ENCODE measurements around the gene PTPRO.

Gene PTPRO

DNA sequence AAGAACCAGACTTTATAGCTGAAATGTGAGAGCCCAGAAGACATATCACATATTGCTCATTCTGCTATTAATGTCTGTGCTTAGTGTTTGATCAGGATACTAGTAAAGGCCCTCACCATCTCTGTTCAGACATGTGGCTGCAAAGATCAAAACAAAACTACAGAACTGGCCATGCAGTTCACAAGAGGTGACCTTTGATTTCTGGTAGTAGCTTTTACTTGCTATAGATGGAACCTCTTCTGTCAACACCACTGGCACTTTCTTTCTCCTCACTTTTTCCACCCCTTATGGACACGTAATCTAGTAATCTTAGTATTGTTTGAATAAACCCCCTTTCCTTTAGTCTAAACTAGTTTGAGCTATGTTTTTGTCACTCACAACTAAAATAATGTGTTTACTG is 252.0 kb downstream of the PTPRO start:
- no peak for DNase-seq

DNA sequence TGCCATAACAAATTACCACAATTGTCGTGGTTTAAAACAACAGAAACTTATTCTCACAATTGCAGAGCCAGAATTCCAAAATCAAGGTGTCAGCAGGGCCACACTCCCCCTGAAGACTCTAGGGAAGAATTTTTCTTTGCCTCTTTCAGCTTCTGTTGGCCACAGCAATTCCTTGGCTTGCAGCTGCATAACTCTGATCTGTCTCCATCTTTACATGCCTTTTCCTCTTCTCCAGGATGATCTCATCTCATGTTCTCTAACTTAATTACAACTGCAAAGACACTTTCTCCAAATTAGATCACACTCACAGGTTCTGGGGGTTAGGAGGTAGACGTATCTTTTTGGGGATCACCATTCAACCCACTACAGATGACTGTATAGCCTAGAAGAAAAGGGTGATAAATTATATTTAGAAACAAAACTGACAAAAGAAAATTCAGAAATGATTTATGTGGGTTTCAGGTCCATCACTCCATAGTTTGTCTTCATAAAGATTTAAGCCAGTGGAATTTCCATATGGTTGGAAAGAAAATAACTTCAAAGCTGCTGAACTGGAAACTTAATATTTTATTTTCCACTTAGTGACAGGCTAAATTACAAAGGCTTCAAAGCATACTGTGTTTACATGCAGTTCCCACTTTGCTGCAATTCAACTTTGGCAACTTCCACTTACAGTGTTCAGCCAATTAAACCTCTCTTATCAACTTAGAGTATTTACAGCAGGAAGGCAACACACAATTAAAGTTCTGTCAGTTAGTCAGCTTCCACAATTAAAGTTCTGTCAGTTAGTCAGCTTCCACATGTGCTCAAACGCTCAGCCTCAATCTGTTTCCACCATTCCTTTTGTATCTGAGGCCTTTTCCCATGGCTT is 253.6 kb downstream of the PTPRO start:
- no peak for DNase-seq

DNA sequence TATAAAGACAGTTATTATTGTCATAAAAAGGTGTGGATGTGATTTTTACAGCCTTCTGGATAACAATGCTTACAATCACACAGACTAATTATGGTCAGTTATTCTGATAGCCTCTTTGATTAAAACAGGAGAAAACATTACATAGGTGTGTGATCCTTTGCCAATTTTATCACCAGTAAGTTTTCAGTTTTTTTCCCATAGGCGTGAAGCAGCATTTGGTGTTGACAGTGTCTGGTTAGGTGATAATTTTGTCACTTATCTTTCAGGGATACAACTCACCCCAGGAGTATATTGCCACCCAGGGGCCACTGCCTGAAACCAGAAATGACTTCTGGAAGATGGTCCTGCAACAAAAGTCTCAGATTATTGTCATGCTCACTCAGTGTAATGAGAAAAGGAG is 258.1 kb downstream of the PTPRO start:
- no peak for DNase-seq

DNA sequence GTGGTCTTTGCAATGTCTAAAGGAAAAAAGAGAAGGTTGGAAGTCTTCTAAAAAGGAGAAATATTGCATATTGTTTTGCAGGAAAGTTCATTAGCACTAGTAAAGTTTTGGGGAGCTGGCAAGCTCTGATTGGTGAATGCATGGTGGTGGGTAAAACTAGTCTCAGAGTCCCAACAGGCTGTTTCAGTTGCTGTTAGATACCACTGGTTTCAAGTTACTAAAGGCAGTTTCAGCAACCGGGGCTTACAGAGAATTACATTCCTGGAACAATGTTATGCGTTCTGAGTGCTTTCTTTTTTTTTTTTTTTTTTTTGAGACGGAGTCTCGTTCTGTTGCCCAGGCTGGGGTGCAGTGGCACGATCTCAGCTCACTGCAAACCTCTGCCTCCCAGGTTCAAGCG is 258.7 kb downstream of the PTPRO start:
- no peak for DNase-seq

DNA sequence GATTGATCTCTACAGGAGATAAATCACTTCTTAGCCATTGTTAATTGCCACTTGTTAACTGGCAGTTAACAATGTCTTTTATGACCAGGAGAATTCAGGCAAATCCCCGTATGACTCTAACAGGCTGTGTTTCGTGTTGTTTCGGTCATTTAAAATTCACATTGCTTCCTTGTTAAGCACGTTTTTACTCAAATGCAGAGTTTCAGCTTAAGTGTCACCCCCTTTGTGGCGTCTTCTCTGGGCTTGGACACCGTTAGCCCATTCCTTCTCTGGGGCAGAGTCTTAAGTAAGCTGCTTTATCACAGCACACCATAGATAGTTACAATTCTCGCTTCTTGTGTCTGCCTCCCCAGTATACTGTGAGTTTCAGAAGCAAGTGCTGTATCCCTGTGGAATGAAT is 261.5 kb downstream of the PTPRO start:
- DNase-seq: no peak

DNA sequence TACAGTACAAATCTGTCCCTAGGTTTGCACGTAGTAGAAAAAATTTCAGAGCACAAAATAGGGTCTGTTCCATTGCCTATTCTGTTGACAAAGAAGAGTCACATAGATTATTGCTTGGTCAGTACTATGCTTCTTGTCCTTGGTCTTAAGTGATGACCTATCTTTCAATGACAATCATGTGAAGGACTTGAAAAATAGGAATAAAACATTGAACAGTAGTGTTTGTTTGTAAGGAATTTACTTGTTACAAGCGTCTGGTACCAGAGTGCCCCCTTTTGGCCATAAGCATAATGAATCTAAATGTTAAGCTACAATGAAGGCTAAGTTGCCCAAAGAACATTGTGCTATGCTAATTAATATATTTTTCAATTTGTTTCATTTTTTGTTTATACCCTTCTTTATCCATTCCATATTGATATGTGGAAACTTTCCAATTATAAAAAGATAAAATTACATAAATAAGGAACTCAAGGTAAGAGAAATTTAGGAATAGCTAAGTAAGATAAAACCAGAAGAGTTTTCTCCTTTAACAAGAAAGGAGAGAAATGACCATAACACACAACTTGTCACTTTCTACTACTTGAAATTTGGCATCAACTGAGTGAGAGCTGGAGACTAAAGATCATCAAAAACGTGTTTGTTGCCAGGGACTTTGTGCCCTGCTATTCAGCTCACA is 262.2 kb downstream of the PTPRO start:
- DNase-seq: peak; percentile 61

DNA sequence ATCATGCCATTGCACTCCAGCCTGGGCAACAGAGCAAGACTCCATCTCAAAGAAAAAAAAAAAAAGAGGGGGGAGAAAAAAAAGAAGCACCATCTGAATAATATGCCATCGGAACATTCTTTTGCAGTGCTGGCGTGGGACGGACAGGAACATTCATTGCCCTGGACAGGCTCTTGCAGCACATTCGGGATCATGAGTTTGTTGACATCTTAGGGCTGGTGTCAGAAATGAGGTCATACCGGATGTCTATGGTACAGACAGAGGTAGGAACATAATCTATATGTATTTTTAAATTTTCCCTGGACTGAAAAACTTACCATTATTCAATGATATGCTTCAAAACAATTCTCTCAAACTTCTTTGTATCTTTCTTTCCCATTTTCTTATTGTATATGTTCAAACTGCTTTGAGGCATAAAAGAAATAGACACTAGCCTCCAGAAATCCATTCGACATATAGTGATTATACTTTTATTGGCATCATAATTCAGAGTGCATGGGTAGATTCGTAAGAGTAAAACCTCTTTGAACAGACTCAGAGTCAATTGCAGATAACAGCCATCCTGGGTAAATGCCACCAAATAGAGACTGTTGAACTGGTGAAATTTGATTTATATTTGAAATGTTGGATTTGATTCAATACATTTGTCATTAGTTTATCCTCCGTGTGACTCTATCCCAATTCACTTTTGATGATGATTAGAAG is 267.2 kb downstream of the PTPRO start:
- DNase-seq: no peak

DNA sequence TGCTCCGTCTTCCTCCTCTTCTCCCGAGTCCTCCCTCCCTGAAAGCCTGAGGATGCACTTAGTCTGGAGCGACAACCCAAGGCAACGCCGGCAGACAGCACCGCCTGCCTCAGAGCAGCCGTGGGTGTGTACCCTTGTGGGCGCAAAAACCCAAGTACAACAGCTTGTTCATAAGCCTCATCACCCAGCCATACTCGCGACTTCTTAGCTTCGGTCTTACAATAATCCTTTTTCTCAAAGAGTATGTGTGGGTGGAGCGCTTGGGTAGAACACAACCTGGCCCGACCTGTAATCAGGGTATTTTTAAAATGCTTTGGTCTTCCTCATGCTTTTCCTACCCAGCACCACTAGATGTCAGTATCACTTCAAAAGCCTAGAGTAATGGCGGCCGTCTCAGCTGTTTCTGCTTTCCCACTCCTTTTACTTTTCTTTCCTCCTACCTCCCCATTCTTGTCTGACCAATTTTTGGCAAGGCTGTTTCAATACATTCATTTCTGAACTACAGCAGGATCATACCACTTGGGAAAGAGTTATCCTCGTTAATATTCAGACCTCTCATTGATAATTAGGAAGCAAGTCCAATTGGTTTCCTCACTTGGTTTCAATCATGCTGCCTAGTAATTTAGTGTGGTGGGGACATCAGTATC is 268.0 kb downstream of the PTPRO start:
- DNase-seq: peak; percentile 87

DNA sequence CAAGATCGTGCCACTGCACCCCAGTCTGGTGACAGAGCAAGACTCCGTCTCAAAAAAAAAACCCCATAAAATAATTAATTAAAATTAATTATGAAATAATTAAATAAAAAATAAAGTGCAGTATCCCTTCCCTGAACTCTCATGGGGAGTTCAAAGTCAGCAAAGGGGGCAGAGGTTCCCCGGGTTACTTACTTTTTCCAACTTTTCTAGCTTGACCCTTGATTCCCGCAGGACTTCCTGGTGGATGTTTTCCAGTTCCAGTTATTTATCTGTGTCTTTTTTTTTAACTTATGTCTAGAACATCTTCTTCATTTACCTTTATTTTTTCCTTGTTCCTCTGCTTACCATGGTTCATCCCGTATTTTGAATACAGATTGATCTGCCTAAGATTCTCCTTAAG is 269.5 kb downstream of the PTPRO start:
- no peak for DNase-seq

DNA sequence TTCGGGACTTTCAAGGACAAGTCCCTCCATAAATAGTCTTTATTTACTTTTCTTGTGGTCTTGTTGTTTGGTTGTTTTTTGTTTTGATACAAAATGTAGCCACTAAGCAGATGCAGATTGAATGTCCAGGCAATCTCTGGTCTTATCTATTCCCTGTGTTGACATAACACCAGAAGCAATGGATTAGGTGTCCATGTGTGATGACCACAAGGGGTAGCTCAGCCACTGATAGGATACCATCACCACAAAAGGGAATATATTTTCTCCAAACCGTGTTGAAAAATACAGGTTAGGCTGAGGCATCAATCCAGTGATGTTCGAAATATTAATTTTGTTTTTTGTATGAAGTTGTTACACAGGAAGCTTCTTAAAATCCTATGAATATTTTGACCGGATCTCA is 270.6 kb downstream of the PTPRO start:
- DNase-seq: no peak

DNA sequence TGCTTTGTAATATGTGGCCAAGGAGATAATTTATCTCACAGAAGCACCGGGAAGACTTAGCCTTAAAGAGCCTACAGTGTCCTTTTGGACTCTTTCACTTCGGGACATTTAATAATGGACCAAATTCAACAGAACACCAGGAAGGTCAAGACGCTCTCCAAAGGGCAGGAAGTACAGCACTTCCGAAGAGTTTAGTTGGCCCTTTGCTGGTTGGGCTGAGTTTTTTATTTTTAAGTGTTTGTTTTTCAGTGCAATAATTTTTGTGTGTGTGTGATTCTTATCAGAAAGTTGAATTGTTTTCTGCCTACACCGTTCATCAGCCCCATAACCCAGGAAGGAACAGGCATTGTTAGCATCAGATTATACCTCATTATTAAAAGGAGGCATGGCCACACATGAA is 273.9 kb downstream of the PTPRO start:
- no peak for DNase-seq

DNA sequence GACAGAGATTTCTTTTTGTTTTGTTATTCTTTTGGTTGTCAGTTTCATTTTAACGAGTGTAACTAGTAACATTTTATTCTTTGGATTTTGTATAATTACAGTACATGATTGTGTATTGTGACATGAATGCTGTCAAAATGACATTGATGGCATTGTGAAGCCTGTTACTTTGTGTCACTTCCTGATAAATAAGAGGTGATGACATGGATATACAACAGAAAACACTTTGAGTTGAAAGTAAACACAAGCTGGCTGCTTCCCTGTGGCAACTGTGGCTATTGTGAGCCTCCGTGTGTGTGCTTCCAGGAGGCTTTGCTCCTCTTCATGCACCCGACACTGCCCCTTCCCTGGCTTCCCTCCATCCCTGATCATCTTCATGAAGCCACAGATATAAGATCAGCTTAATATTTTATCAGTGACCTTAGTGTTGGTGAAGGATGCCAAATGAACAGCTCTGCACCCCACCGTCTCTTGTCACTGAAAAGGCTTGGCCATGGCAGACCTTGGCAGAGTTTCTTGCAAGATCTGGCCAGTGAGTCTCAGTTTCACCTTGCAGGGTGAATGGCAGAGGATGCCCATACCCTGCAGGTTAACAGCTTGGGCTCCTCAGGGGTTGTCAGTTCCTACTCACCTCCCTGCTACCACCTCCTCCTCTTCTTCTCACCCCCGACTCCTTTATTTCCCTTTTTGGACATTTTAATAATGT is 275.0 kb downstream of the PTPRO start:
- DNase-seq: no peak

DNA sequence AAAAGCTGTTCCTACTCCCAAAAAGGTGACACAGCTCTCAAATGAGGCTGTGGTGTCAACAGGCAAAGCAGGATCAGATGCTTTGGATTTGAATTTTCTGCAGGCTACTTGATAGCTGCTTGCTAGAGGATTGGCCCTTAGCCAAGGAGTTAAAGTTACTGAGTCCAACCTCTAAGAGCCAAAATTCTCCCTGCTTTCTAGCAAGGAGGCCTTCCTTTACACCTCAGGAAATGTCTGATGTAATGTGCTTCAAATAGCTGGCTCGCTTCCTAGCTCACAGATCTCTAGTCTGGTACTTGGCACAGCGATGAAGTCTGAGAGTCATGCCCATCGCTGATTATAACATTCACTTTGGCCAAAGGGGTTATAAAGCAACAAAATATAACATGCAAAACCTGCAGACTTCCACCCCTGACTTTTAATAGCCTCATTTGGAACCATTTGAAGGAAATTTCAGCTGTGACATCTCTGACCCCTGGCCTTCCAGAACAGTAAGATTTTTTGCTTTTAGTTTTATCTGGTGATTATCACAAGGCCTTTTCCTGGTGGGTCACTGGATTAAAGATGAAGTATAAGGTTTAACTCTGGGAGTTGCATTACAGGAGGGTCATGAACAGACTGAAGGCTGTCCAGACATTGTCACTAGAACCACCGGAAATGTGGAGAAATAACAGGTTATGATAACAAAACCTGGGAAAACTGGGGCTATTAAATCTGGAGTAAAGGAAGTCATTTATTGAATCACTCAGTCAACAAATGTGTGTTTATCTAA is 277.1 kb downstream of the PTPRO start:
- DNase-seq: peak; percentile 69

DNA sequence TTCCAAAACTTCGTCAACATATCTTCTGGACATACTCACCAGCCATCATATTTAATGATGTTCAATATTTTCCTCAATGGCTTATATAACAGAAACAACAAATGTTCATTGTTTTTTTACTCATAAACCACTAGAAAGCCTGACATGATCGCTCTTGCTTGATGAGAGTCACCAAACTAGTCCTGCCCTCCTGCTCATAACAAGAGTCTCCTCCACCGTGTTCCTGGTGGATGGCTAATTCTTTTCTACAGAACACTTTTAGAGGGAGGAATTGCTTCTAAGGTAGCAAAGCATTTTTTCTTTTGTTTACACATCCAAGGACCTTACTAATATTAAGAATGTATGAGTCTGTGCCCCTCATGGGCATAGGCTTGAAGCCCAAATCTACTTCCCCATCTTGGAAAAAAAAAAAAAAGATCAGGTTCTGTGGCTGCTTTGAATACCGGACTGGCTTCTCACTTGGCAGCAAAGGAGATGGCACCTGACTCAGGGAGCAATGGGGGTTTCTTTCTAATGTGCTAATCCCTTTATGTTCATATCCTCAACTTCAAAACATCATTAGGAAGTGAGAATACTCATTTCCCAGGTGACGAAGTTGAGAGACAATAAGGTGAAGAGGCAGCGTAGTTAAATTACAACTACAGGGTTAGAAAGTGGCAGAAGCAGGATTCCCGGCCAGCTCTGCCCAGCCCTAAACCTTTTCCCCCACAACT is 278.1 kb downstream of the PTPRO start:
- DNase-seq: no peak

DNA sequence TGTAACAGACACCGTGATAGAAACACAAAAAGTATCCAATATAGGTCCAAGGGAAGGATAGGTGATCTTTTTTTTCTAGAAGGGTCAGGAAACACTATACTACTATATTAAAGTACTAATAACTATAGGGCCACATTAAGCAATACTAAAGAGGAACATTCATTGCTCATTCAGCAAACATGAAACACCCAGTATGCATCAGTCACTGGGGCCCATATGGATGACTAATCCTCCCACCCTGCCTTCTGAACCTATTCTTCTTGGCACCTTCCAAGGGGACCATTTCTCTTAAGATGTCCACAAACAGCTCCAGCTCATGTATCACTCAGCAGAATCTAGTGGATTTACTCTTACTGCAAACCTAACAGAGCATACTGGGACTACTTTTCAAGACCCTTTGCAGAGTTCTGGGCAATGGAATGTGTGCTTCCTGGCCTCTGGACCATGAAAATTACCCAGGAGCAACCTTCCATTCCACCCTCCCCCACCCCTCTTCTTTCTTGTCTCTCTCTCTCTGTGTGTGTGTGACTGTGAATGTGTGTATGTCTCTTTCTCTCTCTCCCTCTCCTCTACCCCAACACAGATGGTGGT is 279.0 kb downstream of the PTPRO start:
- DNase-seq: no peak

DNA sequence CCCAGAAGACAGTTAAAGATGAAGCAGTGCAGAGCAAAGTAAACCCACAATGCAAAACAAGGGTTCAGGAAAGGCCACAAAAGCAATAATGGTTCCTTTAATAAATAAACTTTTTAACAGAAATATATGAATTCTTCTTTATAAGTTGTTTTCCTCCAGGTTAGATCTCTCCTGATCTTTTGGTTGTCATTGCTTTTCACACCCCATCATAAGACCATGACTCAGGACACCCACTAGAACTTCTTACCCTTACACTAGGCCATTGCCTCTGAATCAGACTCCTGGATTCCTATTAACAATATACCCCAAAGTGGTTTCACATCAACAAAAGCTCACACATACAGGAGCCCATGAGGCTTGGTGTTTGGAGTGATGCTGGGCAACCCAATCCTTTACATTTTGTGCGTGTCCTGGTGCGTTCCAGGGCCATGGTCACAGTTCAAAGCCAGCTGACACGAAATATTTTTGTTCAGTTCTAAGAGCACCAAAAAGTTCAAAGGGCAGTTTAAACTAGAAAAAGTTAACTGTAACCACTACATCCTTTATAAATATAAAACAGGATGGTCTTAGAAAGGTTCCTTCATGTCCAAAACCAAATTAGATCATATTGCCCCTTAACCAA is 279.9 kb downstream of the PTPRO start:
- no peak for DNase-seq

DNA sequence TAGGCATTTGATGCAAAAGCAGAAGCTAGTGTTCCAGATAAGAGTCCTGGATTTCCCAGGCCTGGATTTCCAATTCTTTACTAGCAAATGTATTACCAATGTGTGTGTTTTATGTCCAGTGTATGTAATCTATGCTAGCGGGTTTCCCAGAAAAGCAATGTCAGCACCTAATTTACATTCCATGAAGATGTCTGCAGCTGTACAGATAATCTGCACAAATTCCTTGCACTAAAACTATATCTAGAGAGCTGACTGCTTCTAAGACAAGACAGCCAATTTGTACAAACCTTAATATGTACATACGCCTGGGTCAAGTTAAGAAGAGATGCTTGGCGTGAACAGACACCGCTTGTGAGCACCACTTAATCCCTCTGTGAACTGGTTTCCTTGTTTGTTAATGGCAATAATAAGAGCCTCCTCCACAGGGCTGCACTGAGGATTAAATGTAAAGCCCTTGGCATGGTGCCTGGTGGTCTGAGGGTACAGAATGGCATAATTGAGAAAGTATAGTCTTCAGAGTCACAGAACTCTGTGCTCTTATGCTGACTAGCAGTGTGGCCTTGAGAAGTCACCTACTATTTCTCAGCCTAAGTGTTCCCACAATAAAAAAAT is 281.3 kb downstream of the PTPRO start:
- DNase-seq: peak; percentile 51

DNA sequence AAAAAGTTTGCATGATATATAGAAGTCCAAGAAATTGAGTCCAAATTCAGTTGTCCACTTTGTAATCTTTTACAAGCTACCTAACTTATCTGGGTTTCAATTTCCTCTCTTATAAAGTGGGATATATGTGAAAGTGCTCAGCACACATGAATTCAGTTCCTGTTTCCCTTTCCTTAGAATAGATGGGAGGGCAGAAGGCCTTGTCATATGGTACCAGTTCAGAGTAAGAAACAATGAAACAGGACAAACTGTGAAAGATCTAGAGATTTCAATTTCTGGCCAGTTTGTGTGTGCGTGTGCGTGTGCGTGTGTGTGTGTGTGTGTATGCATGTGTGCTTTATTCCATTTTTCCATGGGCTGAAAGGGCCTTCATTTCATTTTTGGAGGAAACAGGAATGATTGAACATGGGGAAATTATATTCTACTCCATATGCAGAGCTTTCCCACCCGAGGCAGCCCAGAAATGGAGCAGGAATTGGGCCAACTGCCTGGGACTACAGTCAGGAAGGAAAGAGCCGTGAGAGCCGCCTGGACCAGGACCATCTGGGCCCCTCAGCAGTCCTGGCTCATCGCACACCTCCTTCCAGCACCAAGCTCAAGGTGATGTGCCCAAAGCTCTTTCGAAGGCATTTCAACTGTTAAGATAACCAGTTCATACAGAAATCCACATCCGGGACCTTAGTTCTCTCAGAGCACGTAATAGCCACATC is 283.7 kb downstream of the PTPRO start:
- no peak for DNase-seq

DNA sequence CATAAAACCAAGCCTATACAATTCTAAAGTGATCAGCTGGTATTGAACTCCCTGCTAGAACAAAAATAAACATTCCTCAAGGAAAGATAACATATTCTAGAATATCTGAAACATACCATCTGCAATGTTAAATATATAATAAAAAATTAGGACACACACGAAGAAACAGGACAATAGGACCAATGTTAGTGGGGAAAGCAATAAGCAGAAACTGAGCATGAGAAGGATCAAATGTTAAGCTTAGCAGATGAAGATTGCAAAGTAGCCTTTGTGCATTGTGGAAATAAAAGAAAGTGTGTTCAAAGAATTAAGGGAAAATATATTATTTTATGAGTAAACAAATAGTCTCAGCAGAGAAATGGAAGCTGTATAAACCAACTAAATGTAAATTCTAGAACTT is 286.1 kb downstream of the PTPRO start:
- no peak for DNase-seq
